Measurements from ENCODE around the gene EFNA5.

DNA sequence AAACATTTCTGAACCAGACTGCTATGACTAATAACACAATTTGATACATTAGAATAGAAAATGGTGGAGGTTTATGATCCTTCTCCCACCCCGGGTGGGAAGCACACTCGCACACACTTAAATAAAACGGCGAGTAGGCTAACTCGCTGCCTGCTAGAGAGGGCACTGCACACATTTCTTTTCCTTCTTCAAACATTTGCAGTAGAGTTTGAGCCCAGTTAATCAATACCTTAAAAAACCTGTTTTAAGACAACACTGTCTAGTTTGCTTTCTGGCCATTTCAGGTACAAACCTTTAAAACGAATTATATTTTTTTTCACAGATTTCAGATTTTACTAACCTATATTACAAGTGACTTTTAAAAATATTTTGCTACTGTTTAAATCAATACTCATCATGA lies 63.5 kb downstream of the EFNA5 start:
- TF ChIP-seq CTCF (IDR thresholded peaks at IDR 0.05) (no peak), POLR2A (IDR thresholded peaks at IDR 0.05) (no peak)

Data from suprapubic skin (tissue), 3 donors.